ENCODE results near the gene PPEF1. TPM values are rescaled to one million over a fixed set of nuclear protein-coding genes. Genes with fewer than 3 reads are reported as not detected.

PPEF1 gene
- total and polyA plus RNA-seq, 9 of the 15 experiments (the other 6 are each of a cell fraction or from before 2014, with no cell fraction given) = not detected

- TF ChIP-seq, protein P1, sequence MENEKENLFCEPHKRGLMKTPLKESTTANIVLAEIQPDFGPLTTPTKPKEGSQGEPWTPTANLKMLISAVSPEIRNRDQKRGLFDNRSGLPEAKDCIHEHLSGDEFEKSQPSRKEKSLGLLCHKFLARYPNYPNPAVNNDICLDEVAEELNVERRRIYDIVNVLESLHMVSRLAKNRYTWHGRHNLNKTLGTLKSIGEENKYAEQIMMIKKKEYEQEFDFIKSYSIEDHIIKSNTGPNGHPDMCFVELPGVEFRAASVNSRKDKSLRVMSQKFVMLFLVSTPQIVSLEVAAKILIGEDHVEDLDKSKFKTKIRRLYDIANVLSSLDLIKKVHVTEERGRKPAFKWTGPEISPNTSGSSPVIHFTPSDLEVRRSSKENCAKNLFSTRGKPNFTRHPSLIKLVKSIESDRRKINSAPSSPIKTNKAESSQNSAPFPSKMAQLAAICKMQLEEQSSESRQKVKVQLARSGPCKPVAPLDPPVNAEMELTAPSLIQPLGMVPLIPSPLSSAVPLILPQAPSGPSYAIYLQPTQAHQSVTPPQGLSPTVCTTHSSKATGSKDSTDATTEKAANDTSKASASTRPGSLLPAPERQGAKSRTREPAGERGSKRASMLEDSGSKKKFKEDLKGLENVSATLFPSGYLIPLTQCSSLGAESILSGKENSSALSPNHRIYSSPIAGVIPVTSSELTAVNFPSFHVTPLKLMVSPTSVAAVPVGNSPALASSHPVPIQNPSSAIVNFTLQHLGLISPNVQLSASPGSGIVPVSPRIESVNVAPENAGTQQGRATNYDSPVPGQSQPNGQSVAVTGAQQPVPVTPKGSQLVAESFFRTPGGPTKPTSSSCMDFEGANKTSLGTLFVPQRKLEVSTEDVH (IDR thresholded peaks at IDR 0.05; ENCODE audit: low read depth, partially characterized antibody) = no peak
- TF ChIP-seq HNRNPUL1 (IDR thresholded peaks at IDR 0.05; ENCODE audit: low read length) = no peak
- TF ChIP-seq, protein P2, sequence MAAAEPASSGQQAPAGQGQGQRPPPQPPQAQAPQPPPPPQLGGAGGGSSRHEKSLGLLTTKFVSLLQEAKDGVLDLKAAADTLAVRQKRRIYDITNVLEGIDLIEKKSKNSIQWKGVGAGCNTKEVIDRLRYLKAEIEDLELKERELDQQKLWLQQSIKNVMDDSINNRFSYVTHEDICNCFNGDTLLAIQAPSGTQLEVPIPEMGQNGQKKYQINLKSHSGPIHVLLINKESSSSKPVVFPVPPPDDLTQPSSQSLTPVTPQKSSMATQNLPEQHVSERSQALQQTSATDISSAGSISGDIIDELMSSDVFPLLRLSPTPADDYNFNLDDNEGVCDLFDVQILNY (CRISPR knock-in tag; IDR thresholded peaks at IDR 0.05) = no peak
- no peak for TF ChIP-seq LEF1 (IDR thresholded peaks at IDR 0.05)
- TF ChIP-seq TAF9B (IDR thresholded peaks at IDR 0.05; ENCODE audit: partially characterized antibody) = no peak
- no peak for TF ChIP-seq MYNN (IDR thresholded peaks at IDR 0.05)
- TF ChIP-seq MYNN (CRISPR knock-in tag; IDR thresholded peaks at IDR 0.05) = no peak
- TF ChIP-seq ZNF780A (CRISPR knock-in tag; IDR thresholded peaks at IDR 0.05) = no peak
- TF ChIP-seq PYGO2 (tag; IDR thresholded peaks at IDR 0.05) = no peak
- peak; percentile 56; the same call in 1 of the 2 replicates for TF ChIP-seq CXXC5 (CRISPR knock-in tag; IDR thresholded peaks at IDR 0.05)
- no peak for TF ChIP-seq CBX2 (IDR thresholded peaks at IDR 0.05; ENCODE audit: insufficient read depth, low read length, poor library complexity, severe bottlenecking)
- no peak for TF ChIP-seq CBFB (CRISPR knock-in tag; IDR thresholded peaks at IDR 0.05)
- no peak for TF ChIP-seq IRF2 (CRISPR knock-in tag; IDR thresholded peaks at IDR 0.05)
- no peak for TF ChIP-seq NR0B1 (IDR thresholded peaks at IDR 0.05; ENCODE audit: partially characterized antibody)
- no peak for TF ChIP-seq MTA2 (IDR thresholded peaks at IDR 0.05; ENCODE audit: low read depth)
- no peak for TF ChIP-seq ZNF609 (CRISPR knock-in tag; IDR thresholded peaks at IDR 0.05; ENCODE audit: borderline replicate concordance)
- TF ChIP-seq DACH1 (IDR thresholded peaks at IDR 0.05; ENCODE audit: partially characterized antibody) = no peak
- TF ChIP-seq ZNF76 (CRISPR knock-in tag; IDR thresholded peaks at IDR 0.05; ENCODE audit: borderline replicate concordance) = no peak
Observed at GRCh38 chrX:18674788-18675735, 32.4 kb upstream of the PPEF1 start (continued).
